HepG2 (cell line): ENCODE data around the gene MS4A6A. TPM values are rescaled to one million over a fixed set of nuclear protein-coding genes. Genes with fewer than 3 reads are reported as not detected.

ENCODE experiments used
- ATAC-seq: fragments of 200-7000 bp; cut with Tn5 transposase; 3 replicates; pipeline ENCODE4 v1.9.1; 2020; ENCODE audit warnings: mild to moderate bottlenecking, moderate library complexity
- BruUV-seq: library from RNA; stranded (reverse); fragments of 400-500 nt; replicated peaks from 2 replicates; lab custom pipeline; 2021; lab: Mats Ljungman, UMichigan
- CTCF ChIA-PET: fragments of 300-600 bp; formaldehyde crosslinking; extraction: SDS; loops from one replicate; lab custom pipeline; 2021; ENCODE audit warnings: low total read pairs, inconsistent platforms, low intra/inter-chr PET ratio; lab: Yijun Ruan, JAX
- POLR2A ChIA-PET: fragments of 350-600 bp; sonication (Branson Sonifier 250); formaldehyde crosslinking; loops from one replicate; lab custom pipeline; 2020; ENCODE audit warnings: antibody characterized with exemption, inconsistent platforms; lab: Yijun Ruan, JAX
- DNase-seq: peaks from one replicate; pipeline ENCODE4 v3.0.0-alpha.2; 2015; ENCODE audit warnings: low spot score
- FAIRE-seq: peaks from 3 replicates; lab custom pipeline; 2011; peaks lifted over from hg19 to GRCh38; lab: Jason Lieb, UNC
- H2AFZ ChIP-seq: one replicate; pipeline ENCODE4 v1.6.1; 2011; ENCODE audit warnings: low read length, inconsistent platforms
- H3K27ac ChIP-seq: fragments of 300-600 bp; 3 replicates; pipeline ENCODE4 v1.8.0; 2011; ENCODE audit warnings: mixed run types, mild to moderate bottlenecking, mixed read lengths, low read length, inconsistent platforms; ENCODE audit not compliant: insufficient read depth; ENCODE audit errors: extremely low read length
- H3K27me3 ChIP-seq, 2 experiments: fragments of 200-600 bp in 1 of 2; 2 replicates in 1 of 2; 3 replicates in 1 of 2; pipeline versions ENCODE4 v1.6.0 to v1.8.0; 2011; ENCODE audit warnings: low read length in 2 of 2, mild to moderate bottlenecking in 2 of 2, moderate library complexity in 2 of 2, inconsistent platforms in 1 of 2; ENCODE audit not compliant: insufficient read depth in 2 of 2, control insufficient read depth in 1 of 2
- H3K36me3 ChIP-seq, 2 experiments: fragments of 200-600 bp in 1 of 2; replicated peaks in 1 of 2; 2 replicates in 1 of 2; 3 replicates in 1 of 2; pipeline versions ENCODE4 v1.5.1 to v1.8.0; 2011; ENCODE audit warnings: low read length in 2 of 2, inconsistent platforms in 1 of 2; ENCODE audit not compliant: insufficient read depth in 2 of 2, control insufficient read depth in 1 of 2
- H3K4me1 ChIP-seq: 2 replicates; pipeline ENCODE4 v1.5.1; 2012; ENCODE audit warnings: low read length, inconsistent platforms; ENCODE audit not compliant: insufficient read depth
- H3K4me2 ChIP-seq: 2 replicates; pipeline ENCODE4 v1.6.0; 2011; ENCODE audit warnings: low read depth, low read length, inconsistent platforms
- H3K4me3 ChIP-seq, 3 experiments: fragments of 200-600 bp in 1 of 3; sonication (generic), shearing (Covaris generic) in 1 of 3; replicated peaks in 1 of 3; 2 replicates each; pipeline ENCODE4 v1.5.1; 2011 to 2016; ENCODE audit warnings: low read length in 3 of 3, inconsistent platforms in 2 of 3, low read depth in 2 of 3, mild to moderate bottlenecking in 2 of 3, control low read depth in 1 of 3, mixed read lengths in 1 of 3; ENCODE audit not compliant: insufficient read depth in 1 of 3
- H3K79me2 ChIP-seq: one replicate; pipeline ENCODE4 v1.6.1; 2011; ENCODE audit warnings: low read length, inconsistent platforms; ENCODE audit not compliant: insufficient read depth
- H3K9ac ChIP-seq: 2 replicates; pipeline ENCODE4 v1.6.0; 2011; ENCODE audit warnings: mild to moderate bottlenecking, low read depth, low read length, inconsistent platforms; ENCODE audit not compliant: insufficient read depth
- H3K9me3 ChIP-seq: 2 replicates; pipeline ENCODE4 v1.5.1; 2012; ENCODE audit warnings: mild to moderate bottlenecking, low read length
- H4K20me1 ChIP-seq: 2 replicates; pipeline ENCODE4 v1.6.0; 2011; ENCODE audit warnings: inconsistent platforms, mild to moderate bottlenecking, low read length, moderate library complexity; ENCODE audit not compliant: insufficient read depth
- FOSL1 ChIP-seq: sonication (generic); formaldehyde crosslinking; IDR thresholded peaks from 2 replicates; pipeline ENCODE4 v1.9.0; 2021; ENCODE audit warnings: missing genetic modification reagents, borderline replicate concordance
- GPN1 ChIP-seq: sonication (generic); formaldehyde crosslinking; IDR thresholded peaks from 2 replicates; pipeline ENCODE4 v1.5.1; 2020; ENCODE audit warnings: missing genetic modification reagents, borderline replicate concordance
- NCOA1 ChIP-seq: sonication (generic); formaldehyde crosslinking; IDR thresholded peaks from 2 replicates; pipeline ENCODE4 v1.9.0; 2021; ENCODE audit warnings: missing genetic modification reagents
- NR2F1 ChIP-seq, 2 experiments: fragments of 450-650 bp in 1 of 2; formaldehyde crosslinking in 1 of 2; IDR thresholded peaks; 2 replicates each; pipeline versions ENCODE4 v1.5.0 to v1.6.1; 2016 to 2020; ENCODE audit warnings: mild to moderate bottlenecking in 1 of 2, missing compliant biosample characterization in 1 of 2, missing genetic modification reagents in 1 of 2, moderate library complexity in 1 of 2
- PITX1 ChIP-seq: sonication (generic); formaldehyde crosslinking; IDR thresholded peaks from 2 replicates; pipeline ENCODE4 v1.5.1; 2020; ENCODE audit warnings: mild to moderate bottlenecking, missing genetic modification reagents
- SMAD1 ChIP-seq: sonication (generic); formaldehyde crosslinking; IDR thresholded peaks from 2 replicates; pipeline ENCODE4 v1.4.0; 2020; ENCODE audit warnings: missing genetic modification reagents, low read depth, mild to moderate bottlenecking, borderline replicate concordance
- THAP9 ChIP-seq: sonication (generic); formaldehyde crosslinking; IDR thresholded peaks from 2 replicates; pipeline ENCODE4; 2020; ENCODE audit warnings: missing genetic modification reagents, mild to moderate bottlenecking, borderline replicate concordance
- ZFP90 ChIP-seq: sonication (generic); formaldehyde crosslinking; IDR thresholded peaks from 2 replicates; pipeline ENCODE4 v1.8.0; 2022; ENCODE audit warnings: missing genetic modification reagents, mild to moderate bottlenecking, inconsistent platforms, borderline replicate concordance
- ZGPAT ChIP-seq: IDR thresholded peaks from 2 replicates; pipeline ENCODE4 v1.6.1; 2016; ENCODE audit warnings: mild to moderate bottlenecking
- ZNF256 ChIP-seq: sonication (generic); formaldehyde crosslinking; conservative IDR thresholded peaks from 2 replicates; pipeline ENCODE4 v1.4.0; 2020; ENCODE audit warnings: missing genetic modification reagents
- ZNF576 ChIP-seq: sonication (generic); formaldehyde crosslinking; IDR thresholded peaks from 2 replicates; pipeline ENCODE4 v1.4.0; 2020; ENCODE audit warnings: mild to moderate bottlenecking, missing genetic modification reagents
- ZSCAN12 ChIP-seq: sonication (generic); formaldehyde crosslinking; IDR thresholded peaks from 2 replicates; pipeline ENCODE4 v1.9.0; 2021; ENCODE audit warnings: mild to moderate bottlenecking, missing genetic modification reagents
- WGBS: methylation state at CpG from one replicate; pipeline ENCODE4 v1.1.6; 2017; ENCODE audit warnings: low lambda C conversion rate; 5-methylcytosine and 5-hydroxymethylcytosine counted together
- in situ Hi-C: cut with HindIII; loops from 2 replicates; pipeline ENCODE4 v1.10.0; 2017; ENCODE audit warnings: low pct_unique_long_range_greater_than_20kb; ENCODE audit not compliant: extremely low pct_ligation_motif_present
- intact Hi-C: fragments of 100-400 bp; cut with micrococcal nuclease; formaldehyde crosslinking; loops from one replicate; pipeline ENCODE4 v1.10.0; 2022; ENCODE audit not compliant: unreplicated experiment
- polyA plus RNA-seq, 8 experiments: library from polyadenylated mRNA; depleted of rRNA in 3 of 8; stranded (reverse) in 7 of 8; unstranded in 1 of 8; fragments of >200 nt; fragmentation: Illumina TruSeq in 4 of 8; extraction: Trizol in 4 of 8; gene quantifications; 2 replicates each; pipeline versions ENCODE4 v1.2.1 to v1.2.3, GENCODE V29; 2011 to 2016; ENCODE audit warnings: low read depth in 4 of 8, missing spikeins in 1 of 8, mixed read lengths in 1 of 8; ENCODE audit not compliant: insufficient read depth in 1 of 8
- total RNA-seq, 5 experiments: library from RNA; depleted of rRNA; stranded (reverse); fragments of >200 nt; fragmentation: Illumina TruSeq; extraction: Trizol; gene quantifications; 2 replicates each; pipeline ENCODE4 v1.2.3, GENCODE V29; 2016; ENCODE audit warnings: low read depth in 1 of 5
- TF ChIP-seq, protein P1 (sequence below): sonication (generic); formaldehyde crosslinking; IDR thresholded peaks from 2 replicates; pipeline ENCODE4 v1.8.0; 2022; ENCODE audit warnings: low read depth, missing genetic modification reagents

Gene MS4A6A
- total and polyA plus RNA-seq, 2 of the 13 experiments (the other 11 are each of a cell fraction or from before 2014, with no cell fraction given) = not detected

- POLR2A ChIA-PET = no interaction called here
- no peak for ATAC-seq
- no peak for DNase-seq
- no peak overlapping the region for H2AFZ ChIP-seq
- CTCF ChIA-PET = no interaction called here
- FAIRE-seq = no peak
- intact Hi-C loops (no loop called here), in situ Hi-C loops (no loop called here)
- H3K4me2 ChIP-seq = no peak overlapping the region
- H3K9me3 ChIP-seq = no peaks in the 10 kb centered on the region
- H3K27ac ChIP-seq = no peak overlapping the region
- no peak overlapping the region for H3K4me3 ChIP-seq
- no peak for TF ChIP-seq FOSL1 (CRISPR knock-in tag)
- BruUV-seq = no TSS peak
- no peak overlapping the region for H3K9ac ChIP-seq
- no peaks in the 10 kb centered on the region for H3K4me1 ChIP-seq
- no peaks in the 10 kb centered on the region for H3K36me3 ChIP-seq
- H3K27me3 ChIP-seq = no peaks in the 10 kb centered on the region; a peak in 1 of 5 replicates
- H3K79me2 ChIP-seq = no peaks in the 10 kb centered on the region
- no peaks in the 10 kb centered on the region for H4K20me1 ChIP-seq
Observed at GRCh38 chr11:60165951-60166350, 16.9 kb downstream of the MS4A6A start.

- 2% methylated on average over 2 of the region's 2 CpGs for WGBS
- CTCF ChIA-PET = no interaction called here
- TF ChIP-seq THAP9 (CRISPR knock-in tag) (no peak), NR2F1 (CRISPR knock-in tag; IDR thresholded peaks at IDR 0.05) (no peak), SMAD1 (no peak), ZNF256 (CRISPR knock-in tag) (no peak), NCOA1 (no peak), ZGPAT (CRISPR knock-in tag) (no peak), ZNF576 (no peak), ZSCAN12 (CRISPR knock-in tag) (no peak), GPN1 (CRISPR knock-in tag) (no peak), ZFP90 (CRISPR knock-in tag) (no peak), PITX1 (CRISPR knock-in tag) (no peak)
- TF ChIP-seq, protein P1, sequence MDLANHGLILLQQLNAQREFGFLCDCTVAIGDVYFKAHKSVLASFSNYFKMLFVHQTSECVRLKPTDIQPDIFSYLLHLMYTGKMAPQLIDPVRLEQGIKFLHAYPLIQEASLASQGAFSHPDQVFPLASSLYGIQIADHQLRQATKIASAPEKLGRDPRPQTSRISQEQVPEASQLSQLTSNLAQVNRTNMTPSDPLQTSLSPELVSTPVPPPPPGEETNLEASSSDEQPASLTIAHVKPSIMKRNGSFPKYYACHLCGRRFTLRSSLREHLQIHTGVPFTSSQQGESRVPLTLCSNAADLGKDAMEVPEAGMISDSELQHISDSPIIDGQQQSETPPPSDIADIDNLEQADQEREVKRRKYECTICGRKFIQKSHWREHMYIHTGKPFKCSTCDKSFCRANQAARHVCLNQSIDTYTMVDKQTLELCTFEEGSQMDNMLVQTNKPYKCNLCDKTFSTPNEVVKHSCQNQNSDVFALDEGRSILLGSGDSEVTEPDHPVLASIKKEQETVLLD (CRISPR knock-in tag) = no peak
Observed at GRCh38 chr11:60165538-60165937, 17.3 kb downstream of the MS4A6A start.

More at GRCh38 chr11:60165538-60165937, 17.3 kb downstream of the MS4A6A start:
- no peak overlapping the region for H3K4me3 ChIP-seq
- no peaks in the 10 kb centered on the region for H3K36me3 ChIP-seq
- no TSS peak for BruUV-seq
- in situ Hi-C loops = no loop called here
- H3K27ac ChIP-seq = no peak overlapping the region
- FAIRE-seq (no peak), ATAC-seq (no peak), DNase-seq (no peak)
- intact Hi-C loops = no loop called here
- H2AFZ ChIP-seq = no peak overlapping the region
- H3K4me2 ChIP-seq = no peak overlapping the region
- H3K9me3 ChIP-seq = no peaks in the 10 kb centered on the region
- no peaks in the 10 kb centered on the region for H3K4me1 ChIP-seq
- no peak overlapping the region for H3K9ac ChIP-seq
- POLR2A ChIA-PET = no interaction called here
- H4K20me1 ChIP-seq = no peaks in the 10 kb centered on the region
- no peaks in the 10 kb centered on the region for H3K79me2 ChIP-seq
- no peaks in the 10 kb centered on the region; a peak in 1 of 5 replicates for H3K27me3 ChIP-seq
